CD4-positive, alpha-beta T cell treated with Interleukin-10 for 1 hour (primary cell): ENCODE measurements around the gene ABI1.

Experiments used
- DNase-seq: peaks from one replicate; pipeline ENCODE4 v3.0.0-alpha.2; 2020

Gene ABI1

DNA sequence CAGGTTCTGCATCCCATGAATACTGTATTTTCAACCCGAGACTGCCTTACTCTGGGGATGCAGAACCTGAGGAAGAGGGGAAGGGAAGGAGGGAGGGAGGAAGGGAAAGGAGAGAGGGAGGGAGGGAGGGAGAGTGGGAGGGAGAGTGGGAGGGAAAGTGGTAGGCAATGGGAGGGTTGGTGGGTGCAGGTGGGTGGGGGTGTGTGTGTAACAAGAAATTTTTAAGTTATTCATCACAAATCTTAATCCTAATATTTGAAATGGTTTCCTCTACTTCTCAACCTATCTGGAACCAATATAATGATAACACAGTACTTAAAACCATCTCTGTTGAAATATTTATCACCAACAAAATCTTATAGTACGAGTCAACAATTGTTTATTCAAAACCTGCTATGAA lies 95.2 kb downstream of the ABI1 start:
- DNase-seq, result no peak

DNA sequence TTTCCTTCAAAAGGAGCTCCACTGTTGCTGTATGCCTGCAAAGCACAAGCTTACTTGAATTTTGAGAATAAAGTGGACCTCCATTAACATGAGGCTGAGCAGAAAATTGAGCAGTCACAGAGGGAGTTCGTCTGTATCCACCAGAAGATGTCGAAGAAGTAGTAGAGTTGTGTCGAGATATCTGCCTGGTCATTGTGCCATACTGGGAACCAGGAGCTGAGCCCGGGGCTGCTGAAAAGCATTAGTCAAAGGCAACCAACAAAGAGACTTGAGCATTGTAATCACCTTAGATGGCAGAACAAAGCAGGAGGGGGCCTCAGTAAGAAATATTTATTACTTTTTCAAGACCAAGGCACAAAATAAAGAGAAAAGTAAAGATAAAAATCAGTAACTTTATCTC lies 101.8 kb downstream of the ABI1 start:
- DNase-seq, result no peak

DNA sequence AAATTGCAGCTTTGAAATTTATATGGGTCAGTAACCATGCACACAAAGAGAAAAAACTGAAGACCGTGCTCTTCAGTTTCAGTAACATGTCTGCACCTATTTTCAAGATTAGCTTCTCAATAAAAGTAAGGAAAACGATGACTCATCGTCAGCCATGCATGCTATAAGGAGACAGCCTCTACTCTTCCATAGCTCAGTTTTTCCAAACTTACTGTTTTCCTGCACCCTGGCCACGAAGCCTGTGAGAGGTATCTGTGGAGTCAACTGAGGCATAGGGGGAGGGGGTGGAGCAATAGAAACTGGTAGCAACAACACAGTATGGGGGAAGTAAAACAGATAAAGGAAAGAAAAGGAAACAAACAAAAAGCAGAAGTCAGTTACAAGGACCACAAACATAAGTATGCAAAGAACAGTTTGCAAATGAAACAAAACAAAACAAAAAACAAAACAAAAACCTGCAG lies 105.3 kb downstream of the ABI1 start:
- no peak for DNase-seq

DNA sequence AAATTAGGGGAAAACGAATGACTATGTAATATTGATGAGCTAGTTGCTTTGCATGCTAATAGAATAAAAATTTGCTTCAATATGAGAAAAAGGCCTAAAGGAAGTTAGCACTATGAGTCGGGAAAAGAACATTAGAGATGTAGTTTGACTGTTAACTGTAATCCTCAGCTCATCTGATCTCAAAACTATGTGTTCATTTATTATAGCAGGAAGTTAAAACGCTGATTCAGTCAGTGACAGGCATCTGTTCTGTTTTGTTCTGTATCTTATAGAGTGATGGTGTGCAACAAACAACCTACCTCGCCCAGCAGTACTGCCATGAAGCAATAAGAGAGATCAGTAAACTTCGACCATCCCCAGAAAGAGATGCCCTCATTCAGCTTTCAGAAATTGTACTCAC lies 114.7 kb downstream of the ABI1 start:
- DNase-seq, result no peak

DNA sequence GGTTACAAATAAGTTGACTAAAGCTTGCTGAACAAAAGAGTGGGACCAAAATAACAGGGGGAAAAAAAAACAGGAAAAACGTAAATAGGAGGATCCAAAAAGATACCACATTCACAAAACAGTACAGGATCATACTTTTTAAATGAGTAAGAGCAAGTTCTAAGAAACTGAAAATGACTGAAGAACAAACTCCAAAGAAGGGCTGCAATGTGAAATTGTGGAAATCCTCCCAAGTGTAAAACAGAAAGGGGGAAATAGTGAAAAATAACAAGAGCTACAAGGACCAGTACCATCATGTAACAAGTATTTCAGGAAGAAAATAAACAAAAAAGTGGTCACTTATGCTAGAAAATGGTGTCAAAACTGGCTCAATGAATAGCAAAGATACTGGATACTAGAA lies 116.9 kb downstream of the ABI1 start:
- DNase-seq, result no peak

DNA sequence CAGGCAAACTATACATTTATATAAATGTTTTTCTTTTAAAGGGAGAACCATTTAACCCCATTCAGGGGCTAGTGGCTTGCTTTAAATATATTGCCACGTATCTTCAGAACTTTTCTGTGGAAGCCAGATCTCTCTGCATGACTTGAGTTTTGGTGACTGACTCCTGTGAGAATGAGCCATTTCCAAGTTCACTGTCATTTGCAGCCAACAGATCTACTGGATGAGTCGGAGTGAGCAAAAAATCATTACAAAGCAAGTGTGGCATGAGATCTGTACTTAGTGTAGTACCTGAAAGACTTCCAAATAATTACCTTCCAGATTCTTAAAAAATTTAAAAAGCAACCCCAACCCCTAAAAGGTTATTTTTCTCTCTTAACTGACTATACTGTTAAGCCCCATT lies 117.7 kb downstream of the ABI1 start:
- DNase-seq, result no peak

DNA sequence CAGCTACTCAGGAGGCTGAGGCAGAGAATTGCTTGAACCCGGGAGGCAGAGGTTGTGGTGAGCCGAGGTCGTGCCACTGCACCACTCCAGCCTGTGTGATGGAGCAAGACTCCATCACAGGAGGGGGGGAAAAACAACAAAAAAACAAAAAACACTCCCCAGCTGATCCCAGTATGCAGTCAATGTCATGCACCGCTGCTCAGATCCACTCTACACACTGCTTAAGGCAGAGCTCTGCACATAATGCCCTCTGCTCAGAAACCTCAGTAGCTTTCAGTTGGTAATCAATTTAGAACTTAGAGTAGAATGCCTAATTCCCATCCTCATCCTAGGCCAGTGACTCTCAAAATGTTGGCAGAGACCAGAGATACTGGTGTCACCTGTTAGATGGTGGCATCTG lies 119.4 kb downstream of the ABI1 start:
- DNase-seq, result no peak

DNA sequence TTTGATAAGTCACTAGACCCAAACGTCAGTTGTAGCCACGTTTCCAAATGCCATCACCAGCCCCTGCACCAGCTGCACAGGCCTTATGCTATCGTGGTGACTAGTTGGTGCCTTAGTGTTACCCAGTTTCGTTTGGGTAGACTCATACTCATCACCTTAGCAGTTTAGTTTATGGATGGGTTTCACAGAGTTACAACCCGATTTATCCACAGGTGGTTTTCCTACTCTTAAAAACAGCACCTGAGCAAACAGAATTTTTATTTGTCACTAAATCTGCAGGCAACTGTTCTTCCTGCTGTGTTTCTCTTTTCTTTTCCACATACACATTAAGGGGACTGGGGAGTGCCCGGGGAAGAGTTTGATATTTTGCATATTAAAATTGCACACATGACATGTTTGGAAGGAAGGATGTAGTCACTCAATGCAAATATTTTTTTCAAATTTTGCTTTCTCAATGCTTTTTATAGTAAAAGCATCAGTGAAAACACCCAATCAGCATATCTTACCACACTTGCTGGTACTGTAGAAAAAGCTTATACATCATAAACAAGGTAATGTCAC lies 121.6 kb downstream of the ABI1 start:
- peak; percentile 15 for DNase-seq

DNA sequence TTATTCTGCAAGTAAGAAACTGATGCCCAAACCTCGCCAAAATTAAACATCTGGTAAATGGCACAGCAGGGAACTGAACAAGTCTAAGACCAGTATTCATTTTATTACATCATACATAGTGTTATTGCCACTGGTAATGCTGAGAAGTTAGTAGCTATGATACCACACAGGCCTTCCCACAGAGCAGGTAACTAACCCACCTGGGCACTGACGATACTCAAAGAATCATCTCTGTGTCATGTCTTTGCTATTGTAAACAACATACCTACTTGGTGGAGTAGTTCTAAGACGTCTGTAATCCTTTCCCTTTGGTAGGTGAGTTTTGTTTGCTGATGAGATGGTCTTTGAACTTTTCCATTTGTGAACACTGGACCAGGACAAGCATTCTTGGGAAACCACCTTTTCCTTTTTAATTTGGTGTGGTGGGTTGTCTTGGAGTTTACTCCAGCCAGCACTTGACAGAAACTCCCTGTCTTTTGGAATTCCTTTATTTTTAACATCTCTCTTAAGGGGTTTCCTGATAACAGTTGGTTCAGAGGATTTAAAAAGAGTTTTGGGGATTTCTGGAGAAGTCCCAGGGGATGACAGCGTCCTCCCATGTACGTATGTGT lies 122.4 kb downstream of the ABI1 start:
- no peak for DNase-seq

DNA sequence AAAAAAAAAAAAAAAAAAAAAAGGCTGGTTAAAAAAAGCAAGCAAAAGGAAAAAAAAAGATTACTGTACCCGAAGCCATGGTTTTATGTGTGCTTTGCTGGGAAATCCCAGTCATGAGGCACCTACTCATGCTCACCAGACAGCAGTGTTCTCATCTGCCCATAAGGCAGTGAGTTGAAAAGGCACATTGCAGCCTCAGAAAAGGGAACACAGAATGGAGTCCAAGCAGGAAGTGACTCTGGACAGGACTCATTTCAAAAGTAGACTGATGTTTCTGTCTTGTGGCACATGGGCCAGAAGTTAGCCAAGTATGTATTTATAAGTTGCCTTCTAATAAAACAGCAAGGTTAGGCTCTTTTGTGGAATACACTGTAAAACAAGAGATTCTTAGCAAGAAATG lies 123.0 kb downstream of the ABI1 start:
- peak; percentile 34 for DNase-seq

DNA sequence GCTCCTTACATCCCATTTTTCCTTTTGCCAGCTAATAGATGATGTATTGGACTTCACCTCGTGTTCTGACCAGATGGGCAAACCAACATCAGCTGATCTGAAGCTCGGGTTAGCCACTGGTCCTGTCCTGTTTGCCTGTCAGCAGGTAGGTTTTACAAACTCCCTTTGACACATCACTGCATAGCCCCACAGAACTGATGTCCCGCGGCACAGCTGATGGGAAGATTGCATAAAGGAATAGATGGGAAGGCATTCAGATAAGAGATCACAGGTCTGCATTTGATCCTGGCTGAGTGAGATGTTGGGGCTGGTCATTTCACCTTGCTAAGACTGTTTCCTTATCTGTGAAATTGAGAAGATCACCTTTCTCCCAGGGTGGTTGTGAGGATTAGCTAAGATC lies 125.3 kb downstream of the ABI1 start:
- DNase-seq, result no peak

DNA sequence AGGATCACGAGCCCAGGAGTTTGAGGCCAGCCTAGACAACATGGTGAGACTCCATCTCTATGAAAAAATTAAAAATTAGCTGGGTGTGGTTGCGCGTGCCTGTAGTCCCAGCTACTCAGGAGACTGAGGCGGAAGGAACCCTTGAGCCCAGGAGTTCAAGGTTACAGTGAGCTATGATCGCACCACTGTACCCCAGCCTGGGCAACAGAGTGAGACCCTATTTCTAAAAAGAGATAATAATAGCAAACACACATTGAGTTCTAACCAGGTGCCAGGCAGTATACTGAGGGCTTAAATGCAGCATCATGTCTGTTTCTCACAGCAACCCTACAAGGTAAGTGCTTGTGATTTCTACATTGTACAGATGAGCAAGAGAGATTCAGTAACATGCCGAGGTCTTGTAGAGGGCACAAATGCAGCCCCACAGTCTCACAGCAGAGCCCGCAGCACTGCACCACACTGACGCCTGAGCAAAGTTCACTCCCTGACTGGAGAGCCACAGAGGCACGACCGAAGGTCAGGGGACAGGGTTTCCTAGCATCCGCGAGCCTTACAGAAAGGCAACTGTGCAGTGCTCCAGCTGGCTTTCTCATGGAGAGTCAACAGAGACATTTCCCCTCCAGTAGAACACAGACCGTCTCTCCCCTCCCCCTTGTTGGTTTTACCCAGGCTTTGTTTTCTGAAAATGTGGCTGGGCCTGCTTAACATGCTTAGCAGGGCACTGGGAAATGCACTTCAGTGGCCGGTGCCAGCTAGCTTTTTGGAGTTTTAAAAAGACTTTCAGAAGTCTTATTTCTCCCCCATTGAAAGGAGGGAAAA lies 126.8 kb downstream of the ABI1 start:
- DNase-seq, result no peak

DNA sequence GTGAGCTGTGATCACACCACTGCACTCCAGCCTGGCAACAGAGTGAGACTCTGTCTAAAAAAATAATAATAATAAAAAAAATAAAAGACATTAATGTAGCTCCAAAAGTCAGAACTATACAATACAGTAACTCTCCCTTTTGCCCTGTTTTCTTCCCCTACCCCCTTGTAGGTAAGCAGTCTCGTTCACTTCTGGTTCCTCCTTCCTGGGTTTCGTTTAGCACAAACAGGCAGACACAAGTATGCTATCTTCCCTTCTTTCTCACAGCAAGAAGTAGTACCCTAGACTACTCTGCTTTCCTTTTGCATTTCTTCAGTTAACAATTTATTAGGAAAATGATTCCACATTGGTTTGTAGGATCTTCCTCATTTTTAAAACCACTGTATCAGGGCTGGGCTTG lies 130.2 kb downstream of the ABI1 start:
- DNase-seq, result no peak

DNA sequence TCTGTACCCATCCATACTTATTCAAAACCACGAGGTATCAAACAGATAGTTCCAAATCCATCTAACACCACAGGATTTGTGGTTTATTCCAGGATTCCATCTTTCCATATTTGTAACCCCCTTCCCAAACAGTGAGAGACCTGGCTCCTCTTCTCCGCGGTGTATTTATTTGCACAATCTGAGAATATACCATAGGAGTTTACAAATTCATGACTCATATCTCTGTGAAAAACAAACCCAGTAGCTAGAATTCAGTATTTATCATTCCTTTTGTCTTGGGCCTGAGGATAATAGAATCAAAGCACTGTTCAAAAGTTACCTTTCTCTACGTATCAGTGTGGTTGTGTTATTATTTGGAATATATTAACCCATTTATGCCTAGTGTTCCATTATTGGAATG lies 131.4 kb downstream of the ABI1 start:
- DNase-seq, result no peak

DNA sequence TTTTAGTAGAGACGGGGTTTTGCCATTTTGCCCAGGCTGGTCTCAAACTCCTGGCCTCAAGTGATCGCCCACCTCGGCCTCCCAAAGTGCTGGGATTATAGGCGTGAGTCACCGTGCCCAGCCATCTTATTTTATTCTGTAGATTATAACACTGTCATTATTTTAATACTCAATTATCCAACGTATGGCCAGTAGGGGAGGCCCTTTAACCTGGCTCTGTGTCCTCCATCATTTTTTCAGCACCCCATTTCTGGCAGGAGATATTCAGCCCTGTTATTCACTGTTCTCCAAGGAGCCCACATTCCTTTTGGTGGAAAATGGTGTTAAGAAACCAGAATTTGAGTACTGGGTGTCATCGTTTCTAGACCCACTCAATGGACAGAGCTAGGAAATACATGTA lies 131.8 kb downstream of the ABI1 start:
- no peak for DNase-seq

DNA sequence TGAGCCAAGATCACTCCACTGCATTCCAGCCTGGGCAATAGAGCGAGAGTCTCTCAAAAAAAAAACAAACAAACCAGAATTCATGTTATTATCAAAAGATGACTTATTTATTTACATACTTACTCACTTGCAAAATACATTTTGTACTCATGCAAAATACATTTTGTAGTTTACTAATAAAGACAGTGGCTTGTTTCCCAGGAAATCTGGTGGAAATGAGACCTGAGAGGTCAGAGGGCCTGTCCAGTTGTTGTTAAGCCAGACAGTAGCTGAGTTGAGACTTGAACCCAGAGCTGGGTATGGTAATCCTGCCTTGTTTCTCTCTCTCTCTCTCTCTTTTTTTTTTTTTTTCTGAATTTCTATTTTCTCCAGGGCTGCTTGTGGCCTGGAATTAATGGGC lies 133.8 kb downstream of the ABI1 start:
- DNase-seq, result no peak

DNA sequence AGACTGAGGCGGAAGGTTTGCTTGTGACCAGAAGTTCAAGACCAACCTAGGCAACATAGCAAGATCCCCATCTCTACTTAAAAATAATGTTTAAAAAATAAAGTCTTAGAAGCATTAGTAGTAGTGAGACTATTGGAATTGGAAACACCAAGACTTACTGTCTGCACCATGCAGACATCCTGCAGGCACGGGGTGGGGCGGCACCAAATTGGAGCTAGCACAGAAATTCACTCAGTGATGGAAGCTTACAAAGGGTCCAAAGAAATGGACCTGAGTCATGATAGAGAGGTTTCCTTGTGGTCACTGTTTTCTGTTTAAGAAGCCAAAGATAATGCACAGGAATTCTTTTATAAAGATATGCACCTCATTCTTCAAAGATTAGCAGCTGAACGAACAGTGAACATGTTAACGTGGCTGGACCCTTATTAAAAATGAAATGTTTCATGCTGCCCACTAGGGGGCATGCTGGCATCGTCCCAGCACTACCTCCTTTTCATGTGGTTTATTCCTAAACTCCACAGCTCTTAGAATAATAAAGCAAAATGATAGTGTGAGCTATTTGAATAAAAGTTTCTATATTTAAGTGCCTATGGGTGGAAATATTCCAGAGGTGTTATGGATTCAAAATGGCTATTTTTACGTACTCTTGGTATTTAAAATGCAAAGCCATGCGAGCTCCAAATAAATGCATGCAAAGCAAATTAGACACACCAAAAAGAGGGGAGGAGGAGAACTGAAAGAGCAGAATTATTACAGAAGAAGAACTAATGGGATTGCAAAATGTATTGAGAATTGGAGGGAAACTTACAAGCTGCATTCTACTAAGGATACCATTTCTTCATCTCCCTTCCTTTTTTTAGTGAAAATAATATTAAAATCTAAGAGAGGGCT lies 134.7 kb downstream of the ABI1 start:
- DNase-seq, result peak; percentile 57

DNA sequence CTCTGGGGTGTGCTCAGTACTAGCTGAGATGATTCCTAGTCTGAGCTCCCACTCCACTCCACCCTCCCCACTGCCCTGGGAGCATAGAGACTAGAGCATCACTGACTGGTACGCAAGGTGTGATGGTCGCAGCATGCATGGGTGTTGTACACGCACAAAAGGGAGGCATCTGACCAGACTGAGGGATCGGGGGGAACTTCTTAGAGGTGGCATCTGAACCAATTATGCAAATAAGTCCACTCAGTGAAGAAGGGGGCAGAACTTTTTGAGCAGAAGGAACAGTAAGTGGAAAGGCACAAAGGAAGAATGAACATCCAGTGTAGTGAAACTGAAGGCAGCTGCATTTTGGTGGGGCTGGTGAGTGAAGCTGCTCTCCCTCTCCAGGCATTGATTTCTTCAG lies 137.7 kb downstream of the ABI1 start:
- DNase-seq, result no peak

DNA sequence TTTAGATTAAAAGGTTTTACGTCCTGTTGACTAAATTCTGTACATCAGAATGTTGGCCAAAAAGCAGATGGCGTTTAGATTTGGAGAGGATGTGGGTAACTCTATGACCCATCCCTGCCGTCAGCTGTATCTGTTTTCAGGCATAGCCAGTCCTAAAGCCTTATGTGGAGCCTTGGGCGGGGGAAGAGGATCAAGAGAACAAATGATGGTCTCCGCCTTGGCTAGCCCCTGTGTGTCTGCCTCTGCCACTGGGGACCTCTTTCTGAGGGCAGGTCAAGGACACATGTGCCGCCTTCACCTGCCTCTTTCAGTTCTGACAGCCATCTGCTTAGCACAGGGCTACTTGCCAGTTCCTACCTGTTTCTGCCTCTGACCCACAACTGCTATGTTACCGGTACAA lies 139.2 kb downstream of the ABI1 start:
- peak; percentile 64 for DNase-seq

DNA sequence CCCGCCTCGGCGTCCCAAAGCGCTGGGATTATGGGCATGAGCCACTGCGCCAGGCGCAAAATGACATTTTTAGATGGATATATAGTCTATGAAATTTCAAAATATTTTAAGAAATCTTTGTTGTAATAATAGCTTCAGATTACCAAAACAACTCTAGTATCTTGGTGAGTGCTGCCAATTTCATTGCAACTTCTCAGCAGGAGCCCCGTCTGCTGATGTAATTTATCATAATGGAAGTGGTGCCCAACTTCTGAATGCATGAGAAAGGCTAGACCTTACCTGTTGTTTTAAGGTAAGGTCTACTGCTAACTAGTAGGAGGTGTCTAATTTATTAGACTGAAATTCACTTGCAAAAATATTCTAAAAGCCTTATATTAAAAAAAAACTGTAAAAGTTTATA lies 143.3 kb downstream of the ABI1 start:
- no peak for DNase-seq

DNA sequence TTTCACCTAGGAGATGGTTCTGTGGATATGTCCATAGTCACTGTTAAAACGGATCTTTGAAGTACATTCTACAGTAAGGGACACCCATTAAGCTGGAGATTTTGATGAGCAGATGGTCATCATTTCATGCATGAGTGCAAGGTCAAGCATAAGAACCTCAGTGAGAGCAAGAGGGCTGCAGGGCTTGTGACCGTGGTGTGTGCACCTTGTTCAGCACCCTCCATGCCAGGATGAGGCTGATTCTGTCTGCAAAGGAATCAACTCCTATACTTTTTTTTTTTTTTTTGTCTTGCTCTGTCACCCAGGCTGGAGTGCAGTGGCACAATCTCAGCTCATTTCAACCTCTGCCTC lies 145.6 kb downstream of the ABI1 start:
- DNase-seq, result no peak

DNA sequence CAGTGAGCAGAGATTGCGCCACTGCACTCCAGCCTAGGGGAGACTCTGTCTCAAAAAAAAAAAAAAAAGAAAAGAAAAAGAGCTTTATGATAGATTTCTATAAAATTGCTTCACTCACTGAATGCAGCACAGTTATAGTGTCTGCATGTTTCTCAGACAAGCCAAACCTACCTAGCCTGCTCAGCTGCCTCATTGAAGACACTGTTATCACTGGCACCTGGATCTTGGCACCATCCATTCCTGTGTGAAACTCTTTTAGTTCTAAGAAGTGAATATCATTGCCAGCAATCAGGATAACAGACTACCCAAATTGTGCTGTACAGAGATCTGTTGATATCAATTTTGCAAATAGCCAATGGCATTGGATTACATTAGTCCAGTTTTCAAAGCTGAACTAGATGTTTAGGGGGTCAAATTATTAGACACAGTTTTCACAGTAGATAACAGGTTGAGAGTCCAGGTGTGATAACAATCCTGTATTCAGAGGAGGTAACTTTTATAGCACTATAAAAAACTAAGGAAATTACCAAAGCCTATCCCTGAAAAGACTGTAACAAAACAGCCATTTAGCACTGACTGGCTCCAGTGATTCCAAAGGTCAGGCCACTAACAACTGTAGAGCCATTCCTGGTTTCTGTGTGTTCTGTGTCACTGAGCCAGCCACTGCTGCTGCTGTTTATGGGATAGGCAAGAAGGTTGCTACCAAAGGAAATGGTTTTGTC lies 146.2 kb downstream of the ABI1 start:
- DNase-seq, result no peak

DNA sequence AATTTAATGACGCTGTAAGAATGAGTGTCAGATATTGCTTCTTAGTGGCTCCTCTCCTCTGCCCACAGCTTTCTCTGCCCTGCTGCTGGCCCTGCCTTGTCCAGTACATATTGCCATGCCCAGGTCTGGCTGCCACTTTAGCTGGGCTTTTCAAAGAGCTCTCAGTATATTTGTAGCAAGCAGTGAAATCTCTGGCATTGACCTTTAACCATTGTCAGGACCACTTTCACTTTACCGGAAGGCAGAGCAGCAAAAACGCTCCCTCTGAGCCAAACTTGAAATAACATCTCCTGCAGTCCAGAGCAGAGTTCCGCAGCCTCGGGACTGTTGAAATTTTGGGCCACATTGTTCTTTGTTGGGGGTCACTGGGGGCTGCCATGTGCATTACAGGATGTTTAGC lies 149.4 kb downstream of the ABI1 start:
- DNase-seq, result no peak
